ENCODE results near the gene GRPEL1. TPM values are rescaled to one million over a fixed set of nuclear protein-coding genes. Genes with fewer than 3 reads are reported as not detected.

The GRPEL1 gene
- total RNA-seq, 4 donors from 2014 or later: 7.4 to 55.0 (median 21.4) TPM

GRCh38 chr4:7024336-7024890 lies 43.5 kb downstream of the GRPEL1 start:
- no peaks in the 10 kb centered on the region for H3K36me3 ChIP-seq
- no peak overlapping the region for H3K4me3 ChIP-seq
- no peaks in the 10 kb centered on the region for H3K4me1 ChIP-seq
- intact Hi-C loops (cut with DNase I; ENCODE audit: low total_unique reads): no loop called here
- TF ChIP-seq CTCF (IDR thresholded peaks at IDR 0.05) (no peak), POLR2A (IDR thresholded peaks at IDR 0.05) (no peak)
- no peaks in the 10 kb centered on the region for H3K9me3 ChIP-seq
- H3K27ac ChIP-seq: no peak overlapping the region
- no peak for DNase-seq
- no peaks in the 10 kb centered on the region for H3K27me3 ChIP-seq

GRCh38 chr4:7023901-7024300 lies 44.0 kb downstream of the GRPEL1 start:
- Histone ChIP-seq H3K36me3 (no peaks in the 10 kb centered on the region), H3K9me3 (no peaks in the 10 kb centered on the region), H3K27ac (no peak overlapping the region), H3K27me3 (no peaks in the 10 kb centered on the region), H3K4me3 (no peak overlapping the region), H3K4me1 (no peaks in the 10 kb centered on the region)
- intact Hi-C loops (cut with DNase I; ENCODE audit: low total_unique reads): no loop called here
- TF ChIP-seq CTCF (IDR thresholded peaks at IDR 0.05): no peak
- no peak for TF ChIP-seq POLR2A (IDR thresholded peaks at IDR 0.05)
- DNase-seq: no peak

- TF ChIP-seq POLR2A (IDR thresholded peaks at IDR 0.05): no peak
- no peak for TF ChIP-seq CTCF (IDR thresholded peaks at IDR 0.05)
- no peaks in the 10 kb centered on the region for H3K36me3 ChIP-seq
Measured at GRCh38 chr4:7023486-7023885, 44.4 kb downstream of the GRPEL1 start.

GRCh38 chr4:7021930-7022664 lies 45.8 kb downstream of the GRPEL1 start:
- no peaks in the 10 kb centered on the region for H3K27me3 ChIP-seq
- H3K27ac ChIP-seq: no peak overlapping the region
- H3K4me3 ChIP-seq: no peak overlapping the region
- no peaks in the 10 kb centered on the region for H3K9me3 ChIP-seq
- intact Hi-C loops (cut with DNase I; ENCODE audit: low total_unique reads): no loop called here
- H3K4me1 ChIP-seq: no peaks in the 10 kb centered on the region
- TF ChIP-seq POLR2A (IDR thresholded peaks at IDR 0.05): no peak
- TF ChIP-seq CTCF (IDR thresholded peaks at IDR 0.05): no peak
- DNase-seq: no peak
- no peaks in the 10 kb centered on the region for H3K36me3 ChIP-seq

More at GRCh38 chr4:7023486-7023885, 44.4 kb downstream of the GRPEL1 start:
- Histone ChIP-seq H3K4me3 (no peak overlapping the region), H3K4me1 (no peaks in the 10 kb centered on the region), H3K27me3 (no peaks in the 10 kb centered on the region), H3K27ac (no peak overlapping the region), H3K9me3 (no peaks in the 10 kb centered on the region)
- no peak for DNase-seq
- intact Hi-C loops (cut with DNase I; ENCODE audit: low total_unique reads): no loop called here

- Histone ChIP-seq H3K9me3 (no peaks in the 10 kb centered on the region), H3K4me3 (no peak overlapping the region), H3K27me3 (no peaks in the 10 kb centered on the region), H3K27ac (no peak overlapping the region), H3K36me3 (no peaks in the 10 kb centered on the region), H3K4me1 (no peaks in the 10 kb centered on the region)
- TF ChIP-seq POLR2A (IDR thresholded peaks at IDR 0.05): no peak
- no peak for TF ChIP-seq CTCF (IDR thresholded peaks at IDR 0.05)
- no peak for DNase-seq
- intact Hi-C loops (cut with DNase I; ENCODE audit: low total_unique reads): no loop called here
Measured at GRCh38 chr4:7021355-7021754, 46.5 kb downstream of the GRPEL1 start.
